DOHH2 (cell line): Measurements from ENCODE around the gene PSEN2.

Experiments used
- H3F3A ChIP-seq: fragments of 200-600 bp; sonication (generic), shearing (Covaris generic); 2 replicates; pipeline ENCODE4 v1.6.0; 2016; ENCODE audit warnings: antibody characterized with exemption, mild to moderate bottlenecking; ENCODE audit not compliant: control insufficient read depth, insufficient read depth
- H3K27ac ChIP-seq: fragments of 200-600 bp; sonication (generic); 2 replicates; pipeline ENCODE4 v1.5.1; 2014; ENCODE audit warnings: low read depth, mild to moderate bottlenecking, low read length, moderate library complexity
- H3K27me3 ChIP-seq: fragments of 200-600 bp; sonication (generic); 2 replicates; pipeline ENCODE4 v1.6.1; 2014; ENCODE audit warnings: mild to moderate bottlenecking, low read length, mixed read lengths; ENCODE audit not compliant: control insufficient read depth
- H3K36me3 ChIP-seq: fragments of 200-600 bp; sonication (generic); 2 replicates; pipeline ENCODE4 v1.6.1; 2014; ENCODE audit warnings: mild to moderate bottlenecking, low read length, moderate library complexity, mixed read lengths; ENCODE audit not compliant: control insufficient read depth
- H3K4me1 ChIP-seq: fragments of 200-600 bp; sonication (generic); 2 replicates; pipeline ENCODE4 v1.6.1; 2014; ENCODE audit warnings: mild to moderate bottlenecking, low read length, mixed read lengths; ENCODE audit not compliant: control insufficient read depth
- H3K4me2 ChIP-seq: fragments of 200-600 bp; sonication (generic); 2 replicates; pipeline ENCODE4 v1.6.0; 2014; ENCODE audit warnings: mild to moderate bottlenecking, low read length, moderate library complexity
- H3K4me3 ChIP-seq: fragments of 200-600 bp; sonication (generic); 2 replicates; pipeline ENCODE4 v1.5.1; 2014; ENCODE audit warnings: mild to moderate bottlenecking, low read length, mixed read lengths
- H3K79me2 ChIP-seq: fragments of 200-600 bp; sonication (generic); 2 replicates; pipeline ENCODE4 v1.6.1; 2014; ENCODE audit warnings: mild to moderate bottlenecking, low read length, mixed read lengths; ENCODE audit not compliant: control insufficient read depth
- H3K9me2 ChIP-seq: fragments of 200-600 bp; sonication (generic); replicated peaks from 2 replicates; pipeline ENCODE4 v1.6.1; 2014; ENCODE audit warnings: mild to moderate bottlenecking, low read length, mixed read lengths; ENCODE audit not compliant: control insufficient read depth
- H3K9me3 ChIP-seq: fragments of 200-600 bp; sonication (generic); 2 replicates; pipeline ENCODE4 v1.6.1; 2014; ENCODE audit warnings: antibody characterized with exemption, low read length, mixed read lengths; ENCODE audit not compliant: control insufficient read depth, insufficient read depth
- H4K20me1 ChIP-seq: fragments of 200-600 bp; sonication (generic); 2 replicates; pipeline ENCODE4 v1.6.0; 2014; ENCODE audit warnings: low read depth, mild to moderate bottlenecking, antibody characterized with exemption, low read length, moderate library complexity; ENCODE audit not compliant: control insufficient read depth, insufficient read depth
- EZH2phosphoT487 ChIP-seq: fragments of 200-600 bp; sonication (generic); IDR thresholded peaks from 2 replicates; pipeline ENCODE4 v1.6.1; 2017; ENCODE audit warnings: borderline replicate concordance, mild to moderate bottlenecking, antibody characterized with exemption, low read length, moderate library complexity, mixed read lengths
- TF ChIP-seq, protein P1 (sequence below): fragments of 200-600 bp; sonication (generic); IDR thresholded peaks from one replicate; pipeline ENCODE4 v1.5.1; 2014; ENCODE audit warnings: antibody characterized with exemption, mild to moderate bottlenecking, low read depth, low read length; ENCODE audit not compliant: poor library complexity, severe bottlenecking

The PSEN2 gene

DNA sequence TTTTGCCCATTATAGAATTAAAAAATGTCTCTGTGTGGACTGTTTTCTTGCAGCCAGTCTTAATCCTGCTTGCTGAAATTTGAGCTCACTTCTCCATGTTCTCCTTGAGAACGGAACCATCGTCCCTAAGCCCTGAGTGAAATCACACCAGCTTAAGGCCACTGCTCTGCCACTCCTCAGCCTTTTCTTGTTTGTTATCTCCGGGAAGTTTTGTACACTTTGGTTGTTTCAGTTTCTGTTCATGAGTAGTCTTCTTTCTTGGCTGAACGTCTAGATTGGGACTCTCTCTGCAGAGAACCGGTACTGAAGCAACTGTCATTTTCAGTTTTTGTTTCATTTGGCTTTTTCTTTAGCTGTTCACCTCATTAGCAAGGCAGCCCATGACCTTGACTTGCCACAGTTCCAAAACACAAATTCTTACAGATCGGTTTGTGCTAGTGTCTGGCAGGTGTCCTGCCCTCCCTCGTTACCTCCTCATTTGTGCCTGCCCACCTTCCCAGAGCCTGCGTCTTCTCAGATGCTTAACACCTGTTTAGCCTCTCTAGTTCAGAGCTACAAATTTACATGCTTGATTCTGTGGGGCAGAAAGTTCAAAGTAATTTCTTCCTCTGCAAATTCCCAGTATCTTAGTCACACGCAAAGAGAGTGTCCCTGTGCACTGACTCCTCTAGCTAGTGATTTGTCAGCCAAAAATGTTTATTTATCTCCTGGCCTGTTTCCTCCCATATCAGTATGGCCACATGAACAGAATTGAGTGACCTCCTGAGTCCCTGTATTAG, 12.4 kb downstream of the PSEN2 start:
- H3K4me1 ChIP-seq = peaks cover 47% of the 10 kb centered on the region
- H3K9me2 ChIP-seq = no peaks in the 10 kb centered on the region
- H3K4me3 ChIP-seq = peak overlapping the region; percentile 28
- no peaks in the 10 kb centered on the region for H3F3A ChIP-seq
- no peaks in the 10 kb centered on the region for H4K20me1 ChIP-seq
- no peaks in the 10 kb centered on the region for H3K9me3 ChIP-seq
- H3K79me2 ChIP-seq = no peaks in the 10 kb centered on the region
- H3K27me3 ChIP-seq = no peaks in the 10 kb centered on the region
- peak overlapping the region; percentile 23 for H3K27ac ChIP-seq
- no peak for TF ChIP-seq EZH2phosphoT487
- TF ChIP-seq, protein P1, sequence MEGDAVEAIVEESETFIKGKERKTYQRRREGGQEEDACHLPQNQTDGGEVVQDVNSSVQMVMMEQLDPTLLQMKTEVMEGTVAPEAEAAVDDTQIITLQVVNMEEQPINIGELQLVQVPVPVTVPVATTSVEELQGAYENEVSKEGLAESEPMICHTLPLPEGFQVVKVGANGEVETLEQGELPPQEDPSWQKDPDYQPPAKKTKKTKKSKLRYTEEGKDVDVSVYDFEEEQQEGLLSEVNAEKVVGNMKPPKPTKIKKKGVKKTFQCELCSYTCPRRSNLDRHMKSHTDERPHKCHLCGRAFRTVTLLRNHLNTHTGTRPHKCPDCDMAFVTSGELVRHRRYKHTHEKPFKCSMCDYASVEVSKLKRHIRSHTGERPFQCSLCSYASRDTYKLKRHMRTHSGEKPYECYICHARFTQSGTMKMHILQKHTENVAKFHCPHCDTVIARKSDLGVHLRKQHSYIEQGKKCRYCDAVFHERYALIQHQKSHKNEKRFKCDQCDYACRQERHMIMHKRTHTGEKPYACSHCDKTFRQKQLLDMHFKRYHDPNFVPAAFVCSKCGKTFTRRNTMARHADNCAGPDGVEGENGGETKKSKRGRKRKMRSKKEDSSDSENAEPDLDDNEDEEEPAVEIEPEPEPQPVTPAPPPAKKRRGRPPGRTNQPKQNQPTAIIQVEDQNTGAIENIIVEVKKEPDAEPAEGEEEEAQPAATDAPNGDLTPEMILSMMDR = no peak
- H3K4me2 ChIP-seq = peak overlapping the region; percentile 49
- H3K36me3 ChIP-seq = no peaks in the 10 kb centered on the region

DNA sequence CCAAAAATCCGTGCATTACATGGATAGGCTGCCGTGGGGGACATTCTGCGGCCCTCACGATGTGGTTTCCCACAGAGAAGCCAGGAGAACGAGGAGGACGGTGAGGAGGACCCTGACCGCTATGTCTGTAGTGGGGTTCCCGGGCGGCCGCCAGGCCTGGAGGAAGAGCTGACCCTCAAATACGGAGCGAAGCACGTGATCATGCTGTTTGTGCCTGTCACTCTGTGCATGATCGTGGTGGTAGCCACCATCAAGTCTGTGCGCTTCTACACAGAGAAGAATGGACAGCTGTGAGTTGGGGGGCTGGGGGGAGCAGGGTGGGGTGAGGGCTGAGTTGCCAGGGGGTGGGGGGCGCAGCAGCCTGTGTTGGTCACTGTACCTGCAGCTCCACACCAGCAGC, 13.2 kb downstream of the PSEN2 start:
- Histone ChIP-seq H3K4me3 (peak overlapping the region; percentile 28; the same call in 1 of the 2 replicates), H3K4me2 (peak overlapping the region; percentile 49), H3K9me3 (no peaks in the 10 kb centered on the region), H3K27me3 (no peaks in the 10 kb centered on the region), H3K4me1 (peaks cover 47% of the 10 kb centered on the region), H3F3A (no peaks in the 10 kb centered on the region), H3K36me3 (no peaks in the 10 kb centered on the region), H3K27ac (peak overlapping the region; percentile 23; the same call in 1 of the 2 replicates), H3K9me2 (no peaks in the 10 kb centered on the region), H4K20me1 (no peaks in the 10 kb centered on the region), H3K79me2 (no peaks in the 10 kb centered on the region)
- no peak for TF ChIP-seq EZH2phosphoT487
- TF ChIP-seq, protein P1 = no peak

DNA sequence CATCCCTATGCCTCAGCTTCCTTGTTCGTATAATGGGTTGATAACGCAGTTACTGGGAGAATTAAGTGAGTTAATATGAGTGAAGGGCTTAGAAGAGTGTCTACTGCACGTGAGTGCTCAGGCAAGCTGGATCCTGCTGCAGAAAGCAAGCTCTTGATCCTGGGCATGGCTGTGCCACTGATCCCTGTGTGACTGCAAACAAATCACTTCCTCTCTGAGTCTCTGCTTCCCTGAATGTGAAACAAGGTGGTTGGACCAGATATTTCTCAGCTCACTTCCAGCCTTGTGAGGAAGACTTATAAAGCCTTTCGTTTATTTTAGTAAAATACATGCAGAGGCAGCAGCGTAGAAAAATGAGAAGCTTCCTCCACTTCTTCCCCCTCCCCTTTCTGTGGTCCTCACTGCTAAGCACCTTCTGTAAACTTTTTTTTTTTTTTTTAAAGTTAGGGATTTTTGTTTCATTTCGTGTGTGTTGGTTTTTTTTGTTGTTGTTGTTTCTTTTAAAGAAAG, 13.8 kb downstream of the PSEN2 start:
- Histone ChIP-seq H3K27me3 (no peaks in the 10 kb centered on the region), H3K9me3 (no peaks in the 10 kb centered on the region), H3K36me3 (no peaks in the 10 kb centered on the region), H4K20me1 (no peaks in the 10 kb centered on the region), H3K79me2 (no peaks in the 10 kb centered on the region), H3K27ac (peak overlapping the region; percentile 15; the same call in 1 of the 2 replicates), H3F3A (no peaks in the 10 kb centered on the region), H3K9me2 (no peaks in the 10 kb centered on the region), H3K4me1 (peaks cover 47% of the 10 kb centered on the region), H3K4me3 (peak overlapping the region; percentile 43), H3K4me2 (peak overlapping the region; percentile 49)
- TF ChIP-seq, protein P1 = no peak
- no peak for TF ChIP-seq EZH2phosphoT487
